ENCODE results near the gene RNF31.

DNA sequence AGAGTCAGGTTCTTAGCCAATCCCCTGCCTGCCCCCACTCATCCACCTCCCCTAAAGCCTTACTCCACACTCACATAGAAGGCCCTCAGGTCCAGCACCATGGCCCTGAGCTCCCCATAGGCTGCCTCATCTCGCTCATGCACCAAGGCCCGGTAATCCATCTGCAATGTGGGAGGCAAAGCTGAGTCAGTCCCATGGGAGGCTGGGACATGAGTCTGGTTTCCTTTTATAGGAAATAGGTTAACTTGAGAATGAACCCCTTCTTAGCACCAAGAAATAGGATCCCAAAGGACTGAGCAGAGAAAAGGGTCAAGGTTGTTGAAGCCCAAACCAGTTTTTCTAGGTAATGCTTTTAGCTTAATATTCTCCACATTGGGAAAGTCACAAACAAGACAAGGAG, 3.8 kb upstream of the RNF31 start:
- TF ChIP-seq, protein P1, sequence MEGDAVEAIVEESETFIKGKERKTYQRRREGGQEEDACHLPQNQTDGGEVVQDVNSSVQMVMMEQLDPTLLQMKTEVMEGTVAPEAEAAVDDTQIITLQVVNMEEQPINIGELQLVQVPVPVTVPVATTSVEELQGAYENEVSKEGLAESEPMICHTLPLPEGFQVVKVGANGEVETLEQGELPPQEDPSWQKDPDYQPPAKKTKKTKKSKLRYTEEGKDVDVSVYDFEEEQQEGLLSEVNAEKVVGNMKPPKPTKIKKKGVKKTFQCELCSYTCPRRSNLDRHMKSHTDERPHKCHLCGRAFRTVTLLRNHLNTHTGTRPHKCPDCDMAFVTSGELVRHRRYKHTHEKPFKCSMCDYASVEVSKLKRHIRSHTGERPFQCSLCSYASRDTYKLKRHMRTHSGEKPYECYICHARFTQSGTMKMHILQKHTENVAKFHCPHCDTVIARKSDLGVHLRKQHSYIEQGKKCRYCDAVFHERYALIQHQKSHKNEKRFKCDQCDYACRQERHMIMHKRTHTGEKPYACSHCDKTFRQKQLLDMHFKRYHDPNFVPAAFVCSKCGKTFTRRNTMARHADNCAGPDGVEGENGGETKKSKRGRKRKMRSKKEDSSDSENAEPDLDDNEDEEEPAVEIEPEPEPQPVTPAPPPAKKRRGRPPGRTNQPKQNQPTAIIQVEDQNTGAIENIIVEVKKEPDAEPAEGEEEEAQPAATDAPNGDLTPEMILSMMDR (IDR thresholded peaks at IDR 0.05): no peak
- no peak for TF ChIP-seq EZH2 (IDR thresholded peaks at IDR 0.05; ENCODE audit: borderline replicate concordance, insufficient read depth, low read depth, low read length, poor library complexity, severe bottlenecking)
